NCI-H2227 (cell line): ENCODE results near the gene CUX1.
"Not testable (repeated sequence)": the region's sequence is repeated elsewhere in the genome, so short reads cannot be mapped to it uniquely, and the experiment has no call there.

ENCODE experiments used
- DNase-seq: peaks from one replicate; lab custom pipeline; 2025; ENCODE audit not compliant: unreplicated experiment; lab: John Stamatoyannopoulos, UW

The CUX1 gene

GRCh38 chr7:102318482-102318971 is 501.1 kb downstream of the CUX1 start:
- no peak for DNase-seq

DNA sequence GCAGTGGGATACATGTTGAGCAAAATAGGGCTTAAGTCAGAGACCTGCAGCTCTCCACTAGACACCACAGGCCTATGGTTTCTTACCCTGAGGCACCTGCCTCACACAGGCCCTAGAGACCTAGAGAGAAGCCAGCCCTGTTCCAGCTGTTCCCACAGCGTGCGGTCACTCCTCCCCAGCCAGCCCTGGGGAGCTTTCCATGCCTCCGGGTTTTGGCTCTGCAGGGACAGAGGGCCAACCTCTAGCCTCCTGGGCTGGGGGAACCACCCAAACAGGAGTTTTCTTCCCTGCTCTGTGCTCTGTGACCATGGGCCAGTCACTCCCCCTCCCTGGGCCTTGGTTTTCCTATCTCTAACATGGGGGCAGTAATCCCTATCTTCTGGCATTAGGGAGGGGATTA is 502.2 kb downstream of the CUX1 start:
- no peak for DNase-seq

- DNase-seq, result no peak
Observed at GRCh38 chr7:102320181-102320580, 502.8 kb downstream of the CUX1 start.

GRCh38 chr7:102320601-102321350 is 503.4 kb downstream of the CUX1 start:
- no peak for DNase-seq

DNA sequence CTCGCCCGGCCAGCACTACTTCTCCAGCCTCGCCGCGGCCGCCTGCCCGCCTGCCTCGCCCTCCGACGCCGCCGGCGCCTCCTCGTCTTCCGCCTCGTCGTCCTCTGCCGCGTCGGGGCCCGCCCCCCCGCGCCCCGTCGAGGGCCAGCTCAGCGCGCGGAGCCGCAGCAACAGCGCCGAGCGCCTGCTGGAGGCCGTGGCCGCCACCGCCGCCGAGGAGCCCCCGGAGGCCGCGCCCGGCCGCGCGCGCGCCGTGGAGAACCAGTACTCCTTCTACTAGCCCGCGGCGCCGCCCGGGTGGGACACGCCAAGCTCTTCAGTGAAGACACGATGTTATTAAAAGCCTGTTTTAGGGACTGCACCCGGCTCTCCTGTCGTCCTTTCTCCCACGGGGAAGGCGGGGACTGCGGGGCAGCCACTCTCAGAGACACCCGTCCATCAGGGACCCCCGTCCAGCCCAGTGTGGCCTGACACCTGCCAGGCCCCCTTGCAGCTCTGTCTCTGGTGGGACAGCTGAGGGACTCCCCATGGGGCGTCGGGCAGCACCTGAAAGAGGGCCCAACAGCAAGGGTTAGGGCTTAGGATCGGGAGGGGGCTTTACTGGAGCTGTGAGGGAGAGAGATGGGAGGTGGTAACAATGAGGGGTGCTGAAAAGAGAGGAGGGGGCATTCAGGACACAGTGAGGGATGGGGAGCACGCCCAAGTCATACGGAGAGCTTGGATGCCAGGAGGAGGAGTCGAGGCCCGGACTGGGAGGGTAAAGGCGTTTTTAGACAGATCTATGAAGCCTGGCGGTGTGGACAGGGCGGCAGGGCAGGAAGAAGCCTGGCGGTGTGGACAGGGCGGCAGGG is 504.1 kb downstream of the CUX1 start:
- no peak for DNase-seq

DNA sequence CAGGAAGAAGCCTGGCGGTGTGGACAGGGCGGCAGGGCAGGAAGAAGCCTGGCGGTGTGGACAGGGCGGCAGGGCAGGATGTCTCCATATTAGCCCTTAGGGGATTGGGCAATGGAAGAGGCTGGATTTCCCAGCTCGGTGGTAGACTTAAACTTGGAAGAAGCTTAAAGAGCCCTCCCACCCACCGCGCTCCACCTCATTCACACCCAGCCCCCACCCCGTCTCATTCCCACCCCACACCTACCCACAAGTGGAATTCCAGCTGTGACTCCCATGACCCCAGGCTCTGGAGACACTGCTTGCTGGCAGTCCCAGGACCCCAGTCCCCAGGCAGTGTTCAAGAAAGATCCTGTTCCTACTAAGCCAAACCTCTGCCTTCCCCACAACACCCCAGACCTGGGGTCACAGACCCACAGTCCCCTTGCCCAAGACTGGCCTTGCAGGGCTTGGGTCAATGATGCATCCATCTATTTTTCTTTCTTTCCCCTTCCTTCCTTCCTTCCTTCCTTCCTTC is 504.8 kb downstream of the CUX1 start:
- no peak for DNase-seq

DNA sequence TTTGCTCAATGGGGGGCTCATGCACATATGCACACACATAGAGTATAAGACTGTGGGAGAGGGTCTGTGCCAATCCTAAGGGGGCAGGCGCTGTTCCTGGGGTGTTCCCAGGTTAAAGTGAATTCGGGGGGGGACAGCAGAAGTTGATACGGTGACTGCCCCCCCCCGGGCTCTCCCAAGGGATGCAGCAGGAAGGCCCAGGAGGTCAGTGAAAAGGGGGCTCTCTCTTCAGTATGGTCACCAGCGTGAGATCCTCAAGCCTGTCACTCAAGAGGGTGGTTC is 506.4 kb downstream of the CUX1 start:
- DNase-seq, result no peak

- DNase-seq, result not testable (repeated sequence)
Observed at GRCh38 chr7:102325106-102325505, 507.7 kb downstream of the CUX1 start.

GRCh38 chr7:102326157-102326889 is 508.9 kb downstream of the CUX1 start:
- no peak for DNase-seq

GRCh38 chr7:102327183-102327582 is 509.8 kb downstream of the CUX1 start:
- DNase-seq, result not testable (repeated sequence)

- DNase-seq, result not testable (repeated sequence)
Observed at GRCh38 chr7:102328863-102329262, 511.4 kb downstream of the CUX1 start.

GRCh38 chr7:102329366-102329765 is 511.9 kb downstream of the CUX1 start:
- not testable (repeated sequence) for DNase-seq

DNA sequence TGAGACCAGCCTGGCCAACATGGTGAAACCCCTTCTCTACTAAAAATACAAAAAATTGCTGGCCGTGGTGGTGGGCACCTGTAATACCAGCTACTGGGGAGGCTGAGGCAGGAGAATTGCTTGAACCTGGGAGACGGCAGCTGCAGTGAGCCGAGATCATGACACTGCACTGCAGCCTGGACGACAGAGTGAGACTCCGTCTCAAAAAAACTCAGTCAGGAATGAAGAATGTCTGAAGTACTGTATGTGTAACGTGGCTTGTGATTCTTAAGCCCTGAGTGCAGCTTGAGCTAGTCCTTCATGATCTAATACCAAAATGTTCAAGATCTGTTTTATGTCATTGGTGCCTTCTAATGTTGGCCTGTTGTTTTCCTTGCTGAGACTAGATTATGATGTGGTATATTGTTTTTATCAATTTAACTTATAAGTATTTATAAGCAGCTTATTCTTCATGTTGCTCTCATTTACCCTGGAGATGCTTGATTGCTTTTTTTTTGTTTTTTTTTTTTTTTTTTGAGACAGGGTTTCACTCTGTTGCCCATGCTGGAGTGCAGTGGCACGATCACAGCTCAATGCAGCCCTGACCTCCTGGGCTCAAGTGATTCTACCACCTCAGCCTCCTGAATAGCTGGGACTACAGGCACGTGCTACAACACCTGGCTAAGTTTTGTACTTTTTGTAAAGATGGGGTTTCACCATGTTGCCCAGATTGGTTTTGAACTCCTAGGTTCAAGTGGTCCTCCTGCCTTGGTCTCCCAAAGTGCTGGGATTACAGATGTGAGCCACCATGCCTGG is 513.4 kb downstream of the CUX1 start:
- not testable (repeated sequence) for DNase-seq
